ENCODE results near the gene ITSN2.

Gene ITSN2

DNA sequence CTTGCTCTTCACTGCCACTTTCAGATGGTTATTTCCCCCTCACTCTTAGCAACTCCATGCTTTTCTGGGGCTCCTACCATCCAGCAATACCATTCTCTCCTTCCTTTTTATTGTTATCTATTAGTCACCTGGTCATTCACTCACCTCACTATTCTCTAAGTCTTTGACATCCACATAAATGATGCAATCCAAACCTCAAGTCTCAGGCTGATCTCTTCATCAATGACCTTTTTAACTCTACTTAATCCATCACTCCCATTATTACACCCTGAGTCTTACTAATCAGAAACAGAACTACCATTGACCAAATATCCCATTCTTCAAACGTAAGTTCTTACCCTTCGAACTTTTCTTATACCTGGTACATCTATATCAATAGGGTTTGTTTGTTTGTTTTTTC is 79.7 kb downstream of the ITSN2 start:
- DNase-seq (ENCODE audit: extremely low read depth, low read depth) = no peak
- TF ChIP-seq, protein P1, sequence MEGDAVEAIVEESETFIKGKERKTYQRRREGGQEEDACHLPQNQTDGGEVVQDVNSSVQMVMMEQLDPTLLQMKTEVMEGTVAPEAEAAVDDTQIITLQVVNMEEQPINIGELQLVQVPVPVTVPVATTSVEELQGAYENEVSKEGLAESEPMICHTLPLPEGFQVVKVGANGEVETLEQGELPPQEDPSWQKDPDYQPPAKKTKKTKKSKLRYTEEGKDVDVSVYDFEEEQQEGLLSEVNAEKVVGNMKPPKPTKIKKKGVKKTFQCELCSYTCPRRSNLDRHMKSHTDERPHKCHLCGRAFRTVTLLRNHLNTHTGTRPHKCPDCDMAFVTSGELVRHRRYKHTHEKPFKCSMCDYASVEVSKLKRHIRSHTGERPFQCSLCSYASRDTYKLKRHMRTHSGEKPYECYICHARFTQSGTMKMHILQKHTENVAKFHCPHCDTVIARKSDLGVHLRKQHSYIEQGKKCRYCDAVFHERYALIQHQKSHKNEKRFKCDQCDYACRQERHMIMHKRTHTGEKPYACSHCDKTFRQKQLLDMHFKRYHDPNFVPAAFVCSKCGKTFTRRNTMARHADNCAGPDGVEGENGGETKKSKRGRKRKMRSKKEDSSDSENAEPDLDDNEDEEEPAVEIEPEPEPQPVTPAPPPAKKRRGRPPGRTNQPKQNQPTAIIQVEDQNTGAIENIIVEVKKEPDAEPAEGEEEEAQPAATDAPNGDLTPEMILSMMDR (IDR thresholded peaks at IDR 0.05; ENCODE audit: low read depth, low read length) = no peak

DNA sequence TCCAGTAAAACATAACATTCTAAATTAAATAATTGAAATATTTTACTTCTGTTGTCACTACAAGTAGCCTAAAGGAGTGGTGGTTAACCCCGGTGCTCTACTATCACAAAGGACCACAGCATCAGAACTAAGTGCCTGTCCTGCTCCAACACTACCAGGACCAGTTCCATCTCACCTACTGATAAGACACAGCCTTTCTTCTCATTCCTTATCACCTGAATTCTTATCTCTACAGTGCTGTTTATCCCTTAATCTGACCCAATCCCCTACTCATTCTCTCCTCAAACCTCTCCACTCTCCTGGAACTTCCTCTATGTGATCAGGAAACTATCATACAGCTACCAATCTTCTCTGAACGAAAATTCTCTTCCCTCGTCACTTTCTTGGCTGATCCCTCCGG is 80.2 kb downstream of the ITSN2 start:
- TF ChIP-seq, protein P1 (IDR thresholded peaks at IDR 0.05; ENCODE audit: low read depth, low read length) = no peak
- DNase-seq (ENCODE audit: extremely low read depth, low read depth) = no peak

DNA sequence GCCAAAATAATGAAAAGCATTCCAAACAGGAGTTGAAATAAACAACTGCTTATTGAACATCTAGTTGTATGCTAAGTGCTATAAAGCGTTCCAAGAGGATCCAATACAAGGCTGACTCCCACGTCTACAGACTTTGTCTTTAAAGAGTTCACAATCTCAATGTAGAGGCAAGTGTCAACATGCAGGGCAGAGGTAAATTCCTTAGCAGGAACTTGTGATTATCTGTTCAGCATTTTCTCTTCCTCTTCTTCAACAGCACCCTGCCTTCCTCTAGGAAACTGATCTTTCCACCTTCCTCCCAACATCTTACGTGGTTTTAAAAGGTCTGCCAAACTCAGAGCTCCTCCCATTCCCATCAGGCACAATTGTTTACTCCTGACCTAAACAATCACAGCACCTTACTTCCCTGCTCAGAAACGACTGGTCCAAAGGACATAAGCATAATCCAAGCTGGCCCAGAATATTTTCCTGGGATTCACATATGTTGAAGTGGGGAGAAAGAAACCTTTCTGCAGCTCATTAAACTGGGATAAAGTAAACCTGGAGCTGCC is 83.9 kb downstream of the ITSN2 start:
- TF ChIP-seq, protein P1 (IDR thresholded peaks at IDR 0.05; ENCODE audit: low read depth, low read length) = no peak
- no peak for DNase-seq (ENCODE audit: extremely low read depth, low read depth)

DNA sequence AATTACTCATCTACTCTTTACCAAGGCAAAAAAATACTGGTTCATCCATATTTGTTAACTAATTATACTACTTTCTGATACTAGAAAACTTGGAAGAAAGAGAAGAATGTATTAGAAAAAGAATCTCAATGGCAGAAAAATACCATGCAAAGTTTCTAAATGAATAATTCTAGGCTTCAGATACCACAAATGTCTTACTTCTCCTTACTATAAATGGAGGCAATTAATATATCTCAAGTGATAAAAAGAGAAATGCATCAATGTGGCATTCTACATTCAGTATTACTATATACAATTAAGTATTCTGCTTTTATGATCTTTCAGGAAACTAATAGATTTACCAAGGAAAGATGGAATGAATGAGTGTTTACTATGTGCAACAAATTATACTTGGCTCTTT is 85.5 kb downstream of the ITSN2 start:
- DNase-seq (ENCODE audit: extremely low read depth, low read depth) = no peak
- TF ChIP-seq, protein P1 (IDR thresholded peaks at IDR 0.05; ENCODE audit: low read depth, low read length) = no peak

DNA sequence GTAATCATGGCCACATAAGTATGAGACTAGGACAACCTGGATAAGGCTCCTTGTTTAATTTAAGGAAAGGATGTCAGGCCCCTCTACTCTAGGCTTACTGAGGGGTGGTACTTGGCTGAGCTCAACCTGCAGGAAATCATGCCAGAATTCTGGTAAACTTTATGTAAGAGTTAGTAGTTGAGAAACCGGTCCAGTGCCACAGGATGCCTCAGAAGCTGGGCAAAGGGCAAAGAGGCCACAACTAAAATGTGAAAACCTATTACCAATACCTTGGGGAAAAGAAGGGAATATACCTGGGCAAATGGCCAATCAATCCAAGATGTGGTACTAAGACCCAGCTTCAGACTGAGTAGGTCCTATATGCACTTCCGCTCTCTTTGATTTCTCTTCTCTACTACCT is 86.7 kb downstream of the ITSN2 start:
- TF ChIP-seq, protein P1 (IDR thresholded peaks at IDR 0.05; ENCODE audit: low read depth, low read length) = no peak
- DNase-seq (ENCODE audit: extremely low read depth, low read depth) = no peak

DNA sequence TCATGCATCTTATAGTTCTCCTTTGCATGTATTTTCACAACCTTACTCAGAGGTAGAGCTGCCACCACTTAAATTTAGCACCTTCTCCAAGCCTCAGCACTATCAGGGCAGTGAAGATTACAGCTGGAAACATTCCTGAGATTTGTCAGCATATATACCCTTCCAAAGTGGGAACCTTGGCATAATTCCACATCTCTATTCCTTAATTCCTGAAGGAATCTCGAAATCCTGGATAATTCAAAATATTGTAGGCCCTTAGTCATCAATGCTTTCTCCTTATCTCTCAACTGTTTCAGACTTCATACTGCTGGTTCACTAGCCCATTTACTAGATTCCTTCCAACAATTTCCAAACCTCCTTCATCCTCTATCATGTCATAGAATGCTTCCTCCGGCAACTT is 87.4 kb downstream of the ITSN2 start:
- DNase-seq (ENCODE audit: extremely low read depth, low read depth) = no peak
- TF ChIP-seq, protein P1 (IDR thresholded peaks at IDR 0.05; ENCODE audit: low read depth, low read length) = no peak

DNA sequence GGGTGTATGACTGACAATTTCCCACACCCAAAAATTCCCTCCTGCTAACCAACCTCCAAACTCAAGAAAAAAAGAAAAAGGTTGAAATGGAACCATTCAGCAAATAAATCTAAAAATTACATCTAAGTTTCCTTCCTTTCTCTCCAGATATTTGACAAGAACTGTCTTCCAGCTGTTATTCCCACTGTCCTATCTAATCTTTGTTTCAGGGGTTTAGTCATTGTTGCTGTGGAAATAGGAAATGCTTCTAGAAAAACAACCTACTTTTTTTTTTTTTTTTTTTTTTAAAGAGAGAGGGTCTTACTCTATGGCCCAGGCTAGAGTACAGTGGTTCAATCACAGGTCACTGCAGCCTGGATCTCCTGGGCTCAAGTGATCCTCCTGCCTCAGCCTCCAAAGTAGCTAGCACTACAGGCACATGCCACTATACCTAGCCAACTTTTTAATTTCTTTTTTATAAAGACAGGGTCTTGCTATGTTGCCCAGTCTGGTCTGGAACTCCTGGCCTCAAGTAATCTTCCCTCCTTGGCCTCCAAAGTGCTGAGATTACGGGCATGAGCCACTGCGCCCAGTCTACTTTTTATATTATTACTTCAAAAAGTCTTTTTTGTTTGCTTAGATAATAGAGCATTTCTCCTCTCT is 88.1 kb downstream of the ITSN2 start:
- TF ChIP-seq, protein P1 (IDR thresholded peaks at IDR 0.05; ENCODE audit: low read depth, low read length) = no peak
- DNase-seq (ENCODE audit: extremely low read depth, low read depth) = no peak

Measured in AG09319 (cell line).